IMR-90 (cell line): Measurements from ENCODE around the gene SLC4A1. TPM values are rescaled to one million over a fixed set of nuclear protein-coding genes. Genes with fewer than 3 reads are reported as not detected.

Experiments used
- ATAC-seq: fragments of 200-7000 bp; cut with Tn5 transposase; 2 replicates; pipeline ENCODE4 v1.9.1; 2020; ENCODE audit warnings: low read depth, mild to moderate bottlenecking, moderate library complexity
- BruUV-seq: library from RNA; stranded (reverse); fragments of 400-500 nt; replicated peaks from 2 replicates; lab custom pipeline; 2021; lab: Mats Ljungman, UMichigan
- CTCF ChIA-PET: fragments of 300-600 bp; formaldehyde crosslinking; extraction: SDS; loops from one replicate; lab custom pipeline; 2021; ENCODE audit warnings: antibody characterized with exemption; lab: Yijun Ruan, JAX
- POLR2A ChIA-PET: fragments of 300-600 bp; sonication (Branson Sonifier 250); formaldehyde crosslinking; loops from one replicate; lab custom pipeline; 2022; ENCODE audit warnings: antibody characterized with exemption; ENCODE audit not compliant: unreplicated experiment; lab: Charles Lee
- DNase-seq: peaks from one replicate; pipeline ENCODE4 v3.0.0; 2013
- H2AFZ ChIP-seq: replicated peaks from 2 replicates; pipeline ENCODE3; 2013; ENCODE audit warnings: low read length, mild to moderate bottlenecking; ENCODE audit not compliant: poor library complexity
- H2AK5ac ChIP-seq: 2 replicates; pipeline ENCODE4 v1.6.1; 2013; ENCODE audit warnings: low read depth, low read length, inconsistent platforms
- H2AK9ac ChIP-seq: replicated peaks from 2 replicates; pipeline ENCODE3; 2013; ENCODE audit warnings: mild to moderate bottlenecking, low read depth, low read length, moderate library complexity; ENCODE audit not compliant: poor library complexity
- H2BK120ac ChIP-seq: 2 replicates; pipeline ENCODE4 v1.6.1; 2013; ENCODE audit warnings: low read depth, low read length, inconsistent platforms
- H2BK15ac ChIP-seq: 3 replicates; pipeline ENCODE4 v1.6.1; 2013; ENCODE audit warnings: low read depth, low read length, inconsistent platforms
- H2BK20ac ChIP-seq: 2 replicates; pipeline ENCODE4 v1.6.1; 2013; ENCODE audit warnings: low read depth, mild to moderate bottlenecking, inconsistent platforms, low read length, moderate library complexity
- H2BK5ac ChIP-seq: 2 replicates; pipeline ENCODE4 v1.6.1; 2013; ENCODE audit warnings: mild to moderate bottlenecking, low read depth, low read length, inconsistent platforms; ENCODE audit not compliant: poor library complexity, severe bottlenecking
- H3K14ac ChIP-seq: replicated peaks from 2 replicates; pipeline ENCODE4 v1.6.1; 2013; ENCODE audit warnings: low read depth, low read length, inconsistent platforms
- H3K18ac ChIP-seq: 2 replicates; pipeline ENCODE4 v1.6.1; 2013; ENCODE audit warnings: low read depth, low read length, control low read depth
- H3K23ac ChIP-seq: 2 replicates; pipeline ENCODE4 v1.6.1; 2013; ENCODE audit warnings: low read depth, low read length, inconsistent platforms
- H3K27ac ChIP-seq: 2 replicates; pipeline ENCODE4 v1.5.1; 2013; ENCODE audit warnings: mild to moderate bottlenecking, control low read depth, low read length; ENCODE audit not compliant: insufficient read depth
- H3K27me3 ChIP-seq: 2 replicates; pipeline ENCODE4 v1.6.1; 2013; ENCODE audit warnings: low read length; ENCODE audit not compliant: control insufficient read depth, insufficient read depth
- H3K36me3 ChIP-seq: 2 replicates; pipeline ENCODE4 v1.6.1; 2013; ENCODE audit warnings: low read length, mixed read lengths; ENCODE audit not compliant: control insufficient read depth, insufficient read depth
- H3K4ac ChIP-seq: 2 replicates; pipeline ENCODE4 v1.6.1; 2013; ENCODE audit warnings: low read depth, low read length, inconsistent platforms
- H3K4me1 ChIP-seq: 2 replicates; pipeline ENCODE4 v1.6.1; 2013; ENCODE audit warnings: low read length, mixed read lengths; ENCODE audit not compliant: control insufficient read depth, insufficient read depth
- H3K4me2 ChIP-seq: 2 replicates; pipeline ENCODE4 v1.6.1; 2013; ENCODE audit warnings: low read depth, mild to moderate bottlenecking, control low read depth, low read length, moderate library complexity
- H3K4me3 ChIP-seq: 2 replicates; pipeline ENCODE4 v1.5.1; 2013; ENCODE audit warnings: low read depth, mild to moderate bottlenecking, control low read depth, low read length, moderate library complexity; ENCODE audit not compliant: insufficient read depth
- H3K56ac ChIP-seq: 2 replicates; pipeline ENCODE4 v1.6.1; 2013; ENCODE audit warnings: low read length, inconsistent platforms; ENCODE audit not compliant: insufficient read depth; ENCODE audit errors: extremely low read depth
- H3K79me1 ChIP-seq, 2 experiments: 2 replicates each; pipeline ENCODE4 v1.6.1; 2013; ENCODE audit warnings: low read length in 2 of 2, inconsistent platforms in 1 of 2, low read depth in 1 of 2
- H3K9ac ChIP-seq: 2 replicates; pipeline ENCODE4 v1.6.1; 2013; ENCODE audit warnings: low read depth, low read length, control low read depth
- H3K9me1 ChIP-seq: 2 replicates; pipeline ENCODE4 v1.6.1; 2013; ENCODE audit warnings: low read length, inconsistent platforms; ENCODE audit not compliant: insufficient read depth
- H3K9me3 ChIP-seq: 2 replicates; pipeline ENCODE4 v1.6.1; 2013; ENCODE audit warnings: low read length; ENCODE audit not compliant: control insufficient read depth, insufficient read depth
- H4K20me1 ChIP-seq: 2 replicates; pipeline ENCODE4 v1.6.1; 2013; ENCODE audit warnings: low read length, inconsistent platforms; ENCODE audit not compliant: insufficient read depth
- H4K5ac ChIP-seq: 2 replicates; pipeline ENCODE4 v1.6.1; 2013; ENCODE audit warnings: mild to moderate bottlenecking, low read depth, low read length, control low read depth
- H4K8ac ChIP-seq, 2 experiments: 2 replicates each; pipeline ENCODE4 v1.6.1; 2013; ENCODE audit warnings: low read depth in 2 of 2, low read length in 2 of 2, control low read depth in 1 of 2, inconsistent platforms in 1 of 2
- H4K91ac ChIP-seq: 2 replicates; pipeline ENCODE4 v1.6.1; 2013; ENCODE audit warnings: low read depth, low read length, inconsistent platforms; ENCODE audit not compliant: insufficient read depth
- FOS ChIP-seq: fragments of 150-350 bp; IDR thresholded peaks from 2 replicates; pipeline ENCODE4 v1.6.1; 2016; ENCODE audit warnings: low read depth, low read length
- MAFK ChIP-seq: IDR thresholded peaks from 2 replicates; pipeline ENCODE4 v1.6.1; 2012; ENCODE audit warnings: low read depth, low read length, improper control_type of control experiment
- MAZ ChIP-seq: IDR thresholded peaks from 2 replicates; pipeline ENCODE4 v1.6.1; 2012; ENCODE audit warnings: low read depth, mild to moderate bottlenecking, low read length, improper control_type of control experiment, moderate library complexity, borderline replicate concordance
- NFE2L2 ChIP-seq: fragments of 150-350 bp; IDR thresholded peaks from 2 replicates; pipeline ENCODE4 v1.6.1; 2016; ENCODE audit warnings: low read depth, mild to moderate bottlenecking, low read length
- POLR2A ChIP-seq: IDR thresholded peaks from 2 replicates; pipeline ENCODE4 v1.6.1; 2012; ENCODE audit warnings: mild to moderate bottlenecking, low read depth, low read length
- RCOR1 ChIP-seq: IDR thresholded peaks from 2 replicates; pipeline ENCODE4 v1.6.1; 2012; ENCODE audit warnings: mild to moderate bottlenecking, low read length, improper control_type of control experiment; ENCODE audit not compliant: insufficient replicate concordance
- RFX5 ChIP-seq: IDR thresholded peaks from 2 replicates; pipeline ENCODE4 v1.8.0; 2012; ENCODE audit warnings: low read depth, mild to moderate bottlenecking, low read length, moderate library complexity
- SMC3 ChIP-seq: fragments of 150-350 bp; IDR thresholded peaks from 2 replicates; pipeline ENCODE4 v1.6.1; 2016; ENCODE audit warnings: low read depth, mild to moderate bottlenecking, antibody characterized with exemption, low read length, moderate library complexity
- WGBS, 2 experiments: methylation state at CpG; one replicate each; pipeline versions ENCODE4 v1.1.5 to v1.1.7; 2013; ENCODE audit warnings: missing lambda C conversion rate in 2 of 2; ENCODE audit not compliant: insufficient read length in 1 of 2; ENCODE audit errors: extremely low coverage in 2 of 2; 5-methylcytosine and 5-hydroxymethylcytosine counted together
- dilution Hi-C: fragments of 300-500 bp; cut with HindIII; formaldehyde crosslinking; loops from one replicate; pipeline ENCODE4 v1.14.3; 2018; ENCODE audit warnings: low sequenced_read_pairs; ENCODE audit not compliant: unreplicated experiment
- in situ Hi-C: fragments of 300-500 bp; cut with MboI; formaldehyde crosslinking; loops from 3 replicates; pipeline ENCODE4 v1.14.3; 2019; ENCODE audit warnings: low sequenced_read_pairs, inconsistent platforms, mixed read lengths
- intact Hi-C: fragments of 100-400 bp; cut with micrococcal nuclease; formaldehyde crosslinking; loops from 2 replicates; pipeline ENCODE4 v1.10.0; 2022
- polyA plus RNA-seq, 3 experiments: library from polyadenylated mRNA; depleted of rRNA; stranded (reverse); fragments of >200 nt; gene quantifications; 2 replicates each; pipeline ENCODE4 v1.2.3, GENCODE V29; 2012; ENCODE audit warnings: low replicate concordance in 1 of 3
- total RNA-seq: library from RNA; depleted of rRNA; stranded (reverse); fragments of >200 nt; gene quantifications from 2 replicates; pipeline ENCODE4 v1.2.3, GENCODE V29; 2012
- TF ChIP-seq, protein P1 (sequence below): fragments of 150-350 bp; IDR thresholded peaks from 2 replicates; pipeline ENCODE4 v1.6.1; 2017; ENCODE audit warnings: mild to moderate bottlenecking, antibody characterized with exemption, low read length, low read depth

Gene SLC4A1
- total and polyA plus RNA-seq, 2 of the 4 experiments (the other 2 are of a cell fraction), result not detected

DNA sequence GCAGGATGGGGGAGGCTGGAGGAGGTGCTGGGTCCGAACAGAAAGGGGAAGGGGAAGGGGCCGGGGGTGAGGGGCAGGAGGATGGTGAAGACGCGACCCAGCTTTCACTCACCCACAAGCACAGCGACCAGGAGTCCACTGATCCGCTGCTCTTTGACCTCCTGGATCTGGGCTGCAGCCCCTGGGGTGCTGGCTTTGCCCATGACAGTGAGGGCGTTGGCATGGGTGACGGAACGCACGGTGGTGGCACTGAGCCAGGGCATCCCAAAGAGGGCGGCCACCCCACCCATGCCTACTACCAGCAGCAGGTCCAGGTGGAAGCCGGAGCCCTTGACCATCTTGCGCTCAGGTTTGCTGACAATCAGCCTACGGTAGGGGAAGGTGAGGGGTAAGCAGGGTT is 14.9 kb downstream of the SLC4A1 start:
- H2BK5ac ChIP-seq, result no peak overlapping the region
- no peak overlapping the region for H2AK5ac ChIP-seq
- in situ Hi-C loops, result no loop called here
- H3K4me2 ChIP-seq, result no peak overlapping the region
- H2AK9ac ChIP-seq, result no peak overlapping the region
- no peak overlapping the region for H4K5ac ChIP-seq
- H3K18ac ChIP-seq, result no peak overlapping the region
- no peak overlapping the region for H3K9ac ChIP-seq
- CTCF ChIA-PET, result no interaction called here
- ATAC-seq (no peak), DNase-seq (no peak)
- TF ChIP-seq MAFK, result no peak
- TF ChIP-seq, protein P1, sequence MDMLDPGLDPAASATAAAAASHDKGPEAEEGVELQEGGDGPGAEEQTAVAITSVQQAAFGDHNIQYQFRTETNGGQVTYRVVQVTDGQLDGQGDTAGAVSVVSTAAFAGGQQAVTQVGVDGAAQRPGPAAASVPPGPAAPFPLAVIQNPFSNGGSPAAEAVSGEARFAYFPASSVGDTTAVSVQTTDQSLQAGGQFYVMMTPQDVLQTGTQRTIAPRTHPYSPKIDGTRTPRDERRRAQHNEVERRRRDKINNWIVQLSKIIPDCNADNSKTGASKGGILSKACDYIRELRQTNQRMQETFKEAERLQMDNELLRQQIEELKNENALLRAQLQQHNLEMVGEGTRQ, result no peak
- no peak for TF ChIP-seq MAZ
- TF ChIP-seq POLR2A, result no peak
- no peak for TF ChIP-seq FOS
- no peak for TF ChIP-seq RCOR1
- no peak for TF ChIP-seq NFE2L2
- no peak for TF ChIP-seq SMC3
- no peak for TF ChIP-seq RFX5
- H2AFZ ChIP-seq, result no peak overlapping the region
- POLR2A ChIA-PET, result no interaction called here
- H3K27me3 ChIP-seq, result peaks cover 52% of the 10 kb centered on the region
- H3K23ac ChIP-seq, result no peak overlapping the region
- H3K14ac ChIP-seq, result no peak overlapping the region
- H3K4me1 ChIP-seq, result no peaks in the 10 kb centered on the region
- dilution Hi-C loops, result no loop called here
- WGBS, 2 experiments, result 73% methylated on average over 3 of the region's 14 CpGs; no CpG with 5 or more reads in 1 of the 2 experiments
- H3K4me3 ChIP-seq, result no peak overlapping the region
- intact Hi-C loops, result no loop called here
- H3K27ac ChIP-seq, result no peak overlapping the region
- no peaks in the 10 kb centered on the region for H3K9me1 ChIP-seq
- H4K91ac ChIP-seq, result no peak overlapping the region
- no peaks in the 10 kb centered on the region for H3K9me3 ChIP-seq
- H4K8ac ChIP-seq, result no peak overlapping the region
- no TSS peak for BruUV-seq
- no peak overlapping the region for H2BK120ac ChIP-seq
- H2BK20ac ChIP-seq, result no peak overlapping the region
- H3K79me1 ChIP-seq, result no peaks in the 10 kb centered on the region
- no peaks in the 10 kb centered on the region for H3K36me3 ChIP-seq
- H3K56ac ChIP-seq, result no peak overlapping the region
- no peak overlapping the region for H2BK15ac ChIP-seq
- no peaks in the 10 kb centered on the region for H4K20me1 ChIP-seq
- H3K4ac ChIP-seq, result no peak overlapping the region
